Fibroblast of pulmonary artery (primary cell): ENCODE data around the gene TIAL1.

Experiments
- DNase-seq: peaks from one replicate; pipeline ENCODE4 v3.0.0-alpha.2; 2010; ENCODE audit warnings: low read depth
- H3K4me3 ChIP-seq: replicated peaks from 2 replicates; pipeline ENCODE4 v1.5.1; 2011; ENCODE audit warnings: low read depth, mild to moderate bottlenecking, control low read depth, low read length, moderate library complexity
- TF ChIP-seq, protein P1 (sequence below): IDR thresholded peaks from 2 replicates; pipeline ENCODE4 v1.5.1; 2011; ENCODE audit warnings: mild to moderate bottlenecking, control low read depth, low read length, inconsistent platforms; ENCODE audit errors: missing control alignments

TIAL1 gene

DNA sequence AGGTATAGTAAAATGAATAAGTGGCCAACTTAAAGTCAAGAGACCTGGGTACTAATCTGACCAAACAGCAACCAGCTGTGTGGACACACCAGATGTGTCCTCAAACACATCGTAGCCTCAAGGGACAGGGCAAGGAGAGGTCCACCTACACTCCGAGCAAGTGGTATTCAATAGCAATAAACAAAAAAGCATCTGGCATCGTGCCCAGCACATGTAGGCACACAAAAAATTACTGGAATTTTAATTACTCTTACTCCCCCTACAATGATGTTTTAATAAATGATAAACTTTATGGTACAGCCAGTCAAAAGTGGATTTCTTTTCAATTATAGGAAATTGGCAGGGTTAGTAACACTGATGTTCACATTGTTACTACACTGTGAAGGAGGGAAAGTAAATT, 50.8 kb downstream of the TIAL1 start:
- no peak for DNase-seq
- no peak overlapping the region for H3K4me3 ChIP-seq
- TF ChIP-seq, protein P1, sequence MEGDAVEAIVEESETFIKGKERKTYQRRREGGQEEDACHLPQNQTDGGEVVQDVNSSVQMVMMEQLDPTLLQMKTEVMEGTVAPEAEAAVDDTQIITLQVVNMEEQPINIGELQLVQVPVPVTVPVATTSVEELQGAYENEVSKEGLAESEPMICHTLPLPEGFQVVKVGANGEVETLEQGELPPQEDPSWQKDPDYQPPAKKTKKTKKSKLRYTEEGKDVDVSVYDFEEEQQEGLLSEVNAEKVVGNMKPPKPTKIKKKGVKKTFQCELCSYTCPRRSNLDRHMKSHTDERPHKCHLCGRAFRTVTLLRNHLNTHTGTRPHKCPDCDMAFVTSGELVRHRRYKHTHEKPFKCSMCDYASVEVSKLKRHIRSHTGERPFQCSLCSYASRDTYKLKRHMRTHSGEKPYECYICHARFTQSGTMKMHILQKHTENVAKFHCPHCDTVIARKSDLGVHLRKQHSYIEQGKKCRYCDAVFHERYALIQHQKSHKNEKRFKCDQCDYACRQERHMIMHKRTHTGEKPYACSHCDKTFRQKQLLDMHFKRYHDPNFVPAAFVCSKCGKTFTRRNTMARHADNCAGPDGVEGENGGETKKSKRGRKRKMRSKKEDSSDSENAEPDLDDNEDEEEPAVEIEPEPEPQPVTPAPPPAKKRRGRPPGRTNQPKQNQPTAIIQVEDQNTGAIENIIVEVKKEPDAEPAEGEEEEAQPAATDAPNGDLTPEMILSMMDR: no peak

DNA sequence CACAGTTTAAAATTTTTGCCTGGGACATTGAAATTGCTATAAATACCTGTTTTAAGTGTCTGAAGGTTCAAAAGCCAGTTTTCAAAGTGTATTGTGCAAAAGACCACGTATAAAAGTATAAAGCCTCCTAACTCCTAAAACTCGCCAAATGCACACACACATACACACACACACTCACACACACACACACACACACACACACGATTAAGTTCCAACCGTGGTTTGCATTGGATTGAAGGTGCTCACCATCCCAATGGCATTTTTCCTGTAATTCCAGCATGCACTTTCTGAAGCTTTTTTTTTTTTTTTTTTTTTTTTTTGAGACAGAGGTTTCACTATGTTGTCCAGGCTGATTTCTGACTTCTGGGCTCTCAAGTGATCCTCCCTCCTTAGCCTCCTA, 51.5 kb downstream of the TIAL1 start:
- no peak for DNase-seq
- no peak overlapping the region for H3K4me3 ChIP-seq
- TF ChIP-seq, protein P1: no peak

DNA sequence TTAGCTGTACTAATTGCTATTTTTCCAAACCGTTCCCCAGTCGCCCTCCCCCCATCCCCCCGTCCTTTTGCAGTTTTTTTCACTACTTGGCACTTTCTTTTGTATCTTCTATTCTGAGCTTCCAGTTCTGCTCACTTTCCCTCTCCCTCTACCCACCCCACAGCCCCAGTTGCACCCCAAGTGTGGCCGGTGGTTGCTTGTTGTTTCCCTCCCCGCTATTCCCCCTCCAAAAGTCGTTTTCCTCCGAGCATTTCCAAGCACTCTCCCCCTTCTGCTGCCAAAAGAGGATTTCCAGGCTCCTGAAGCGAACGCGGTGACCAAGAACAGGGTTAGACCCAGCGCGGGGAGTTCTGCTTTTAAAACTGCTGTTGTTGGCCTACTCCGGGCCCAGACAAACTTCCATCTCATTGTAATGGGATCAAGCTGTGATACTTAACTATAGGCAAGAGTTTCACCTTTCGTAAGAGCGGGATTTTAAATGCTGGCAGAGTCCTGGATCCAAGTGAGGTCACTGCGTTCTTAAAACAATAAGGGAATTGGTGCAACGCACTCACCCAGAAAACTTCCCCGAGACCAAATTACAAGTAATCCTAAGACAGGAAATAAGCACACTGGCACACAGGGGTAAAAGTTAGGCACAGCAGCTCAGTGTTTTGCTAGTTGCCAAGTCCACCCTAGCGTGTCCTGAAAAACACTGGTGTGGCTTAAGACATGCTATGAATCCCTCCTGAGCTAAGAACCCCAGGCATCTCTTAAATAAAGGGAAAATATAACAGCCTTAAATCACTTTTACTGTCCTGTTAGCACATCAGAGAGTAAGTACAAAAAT, 52.7 kb downstream of the TIAL1 start:
- no peak overlapping the region for H3K4me3 ChIP-seq
- no peak for DNase-seq
- TF ChIP-seq, protein P1: no peak

DNA sequence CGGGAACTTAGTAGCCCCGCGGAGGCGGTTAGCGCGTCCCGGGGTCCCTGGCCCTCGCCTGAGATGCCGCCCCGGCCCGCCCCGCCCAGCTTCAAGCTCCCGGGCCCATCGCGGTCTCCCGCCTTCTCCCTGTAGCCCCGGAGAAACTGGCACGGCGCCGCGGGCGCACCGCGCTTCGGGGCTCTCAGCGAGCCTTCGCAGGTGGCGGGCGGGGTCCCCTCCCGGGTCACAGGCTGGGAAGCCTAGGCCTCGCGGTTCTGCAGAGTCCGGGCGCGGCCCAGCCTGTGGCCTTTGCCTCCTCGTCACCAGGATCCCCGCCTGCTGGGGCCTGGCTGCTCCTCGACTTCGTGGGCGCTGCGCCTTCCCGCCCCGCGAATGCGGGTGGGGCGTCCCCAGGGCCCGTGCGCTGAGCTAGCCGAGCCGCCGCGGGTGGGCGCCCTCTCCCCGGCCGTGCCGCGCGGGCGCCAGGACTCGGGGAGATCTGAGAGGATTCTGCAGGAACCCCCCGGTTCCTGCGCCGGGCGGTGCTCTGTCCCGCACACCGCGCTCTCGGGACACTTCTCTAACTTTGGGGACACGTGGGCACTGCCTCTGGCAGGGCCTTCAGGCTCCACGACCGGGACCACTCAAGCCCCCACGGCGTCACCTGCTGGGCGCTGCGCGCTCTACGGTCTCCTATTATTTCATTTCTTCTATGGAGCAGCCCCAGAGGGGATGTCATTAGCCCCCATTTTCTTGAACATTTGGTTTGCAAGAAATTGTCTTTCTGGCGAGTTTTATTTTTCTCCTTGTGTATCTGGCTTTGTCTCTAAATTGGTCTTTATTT, 53.6 kb downstream of the TIAL1 start:
- peak; percentile 55 for DNase-seq
- TF ChIP-seq, protein P1: peak; percentile 54
- H3K4me3 ChIP-seq: peak overlapping the region; percentile 75

DNA sequence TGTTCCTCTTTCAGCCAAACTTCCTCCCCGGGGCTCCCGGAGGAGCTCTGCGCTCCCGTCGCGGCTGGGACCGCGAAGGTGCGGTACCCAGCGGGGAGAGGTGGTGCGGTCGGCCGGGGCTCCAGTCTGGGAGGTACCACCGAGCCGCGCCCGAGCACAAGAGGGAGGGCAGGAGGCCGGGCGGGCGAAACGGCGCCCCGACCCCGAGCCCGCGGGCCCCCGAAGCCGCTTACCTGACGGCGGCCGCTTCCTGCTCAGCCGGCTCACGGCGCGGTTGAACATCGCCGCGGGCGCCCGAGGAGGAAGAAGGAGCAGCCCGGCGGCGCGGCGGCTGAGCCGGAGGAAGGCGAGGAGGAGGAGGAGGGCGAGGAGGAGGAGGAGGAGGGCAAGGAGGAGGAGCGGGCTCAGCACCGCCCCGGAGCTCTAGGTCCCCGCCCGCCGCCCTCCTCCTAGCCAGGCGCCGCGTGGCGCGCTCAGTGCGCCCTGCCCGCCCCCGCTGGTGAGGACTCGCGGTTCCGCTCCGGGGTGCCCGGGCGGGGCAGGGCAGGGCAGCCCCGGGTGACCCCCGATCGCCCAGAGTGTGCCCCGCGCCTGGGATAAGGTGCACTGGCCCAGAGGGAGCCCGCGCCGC, 54.3 kb downstream of the TIAL1 start, which contains the start of gene RGS10:
Gene RGS10, minus strand, starts transcription at position 363 of the 631 bp plus-strand sequence. Its CDS starts 81 bp downstream, at position 282.
- DNase-seq: peak; percentile 69
- TF ChIP-seq, protein P1: no peak
- H3K4me3 ChIP-seq: peak within 1 kb of the TSS; percentile 75

DNA sequence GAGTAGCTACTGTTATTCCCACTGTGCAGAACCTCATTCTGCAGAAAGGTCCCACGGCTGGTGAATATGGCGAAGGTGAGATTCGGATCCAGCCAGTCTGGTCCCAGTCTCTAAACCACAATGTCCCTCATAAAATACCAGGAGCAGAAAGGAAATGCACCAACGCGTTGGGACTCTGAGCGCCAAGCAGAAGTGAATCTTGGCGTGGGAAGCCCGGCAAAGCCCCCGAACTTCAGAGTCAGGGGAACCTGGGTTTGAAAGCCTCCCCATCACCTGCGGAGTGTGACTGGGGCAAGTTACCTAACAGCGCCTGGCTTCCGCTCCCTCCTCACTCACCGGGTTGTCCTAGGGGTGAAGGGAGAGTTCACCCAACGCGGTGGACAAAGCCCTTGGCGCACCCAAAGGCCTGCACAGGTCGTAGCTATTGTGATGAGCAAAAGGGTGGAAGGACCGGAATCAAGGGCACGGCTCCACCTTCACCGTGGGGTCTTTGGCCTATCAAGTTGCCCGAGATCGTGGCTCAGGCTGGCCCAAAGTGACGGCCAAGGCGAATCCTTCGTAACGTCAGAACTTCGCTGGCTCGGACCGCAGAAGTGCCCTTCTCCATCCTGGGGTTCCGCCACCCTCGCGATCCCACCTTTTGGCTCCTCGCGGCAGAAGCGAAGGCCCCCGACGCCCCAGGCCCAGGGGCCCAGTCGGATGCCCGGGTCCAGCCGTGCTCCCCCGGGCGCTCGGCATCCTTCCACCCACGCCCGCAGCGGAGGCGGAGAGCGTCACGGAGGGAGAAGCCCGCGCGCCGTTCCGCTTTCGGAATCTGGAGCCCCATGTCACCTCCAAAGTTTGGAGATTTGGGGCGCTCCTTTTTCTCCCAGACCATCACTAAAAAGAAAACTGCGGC, 55.1 kb downstream of the TIAL1 start:
- TF ChIP-seq, protein P1: no peak
- DNase-seq: no peak
- peak overlapping the region; percentile 75 for H3K4me3 ChIP-seq
